OCI-LY1 (cell line): Measurements from ENCODE around the gene CDK5R1.

Source experiments
- H2AFZ ChIP-seq: fragments of 200-600 bp; sonication (generic), shearing (Covaris generic); 2 replicates; pipeline ENCODE4 v1.6.0; 2014; ENCODE audit warnings: antibody characterized with exemption, mild to moderate bottlenecking, low read length
- H3F3A ChIP-seq: fragments of 200-600 bp; sonication (generic), shearing (Covaris generic); 2 replicates; pipeline ENCODE4 v1.6.0; 2014; ENCODE audit warnings: mild to moderate bottlenecking, antibody characterized with exemption, low read length, moderate library complexity; ENCODE audit not compliant: insufficient read depth
- H3K27ac ChIP-seq: fragments of 200-600 bp; sonication (generic); 2 replicates; pipeline ENCODE4 v1.5.1; 2014; ENCODE audit warnings: low read length, mixed run types, mild to moderate bottlenecking, low read depth; ENCODE audit not compliant: poor library complexity, severe bottlenecking
- H3K27me3 ChIP-seq: fragments of 200-600 bp; sonication (generic); 2 replicates; pipeline ENCODE4 v1.6.0; 2014; ENCODE audit warnings: antibody characterized with exemption, mild to moderate bottlenecking, low read length, moderate library complexity; ENCODE audit not compliant: insufficient read depth
- H3K36me3 ChIP-seq: fragments of 200-600 bp; sonication (generic); 2 replicates; pipeline ENCODE4 v1.6.1; 2014; ENCODE audit warnings: mild to moderate bottlenecking, antibody characterized with exemption, low read length, moderate library complexity, mixed read lengths; ENCODE audit not compliant: insufficient read depth
- H3K4me1 ChIP-seq: fragments of 200-600 bp; sonication (generic); 2 replicates; pipeline ENCODE4 v1.5.1; 2014; ENCODE audit warnings: mild to moderate bottlenecking, low read length, moderate library complexity; ENCODE audit not compliant: insufficient read depth, severe bottlenecking
- H3K4me2 ChIP-seq: fragments of 200-600 bp; sonication (generic), shearing (Covaris generic); 2 replicates; pipeline ENCODE4 v1.6.1; 2014; ENCODE audit warnings: low read length
- H3K4me3 ChIP-seq: fragments of 200-600 bp; sonication (generic); 2 replicates; pipeline ENCODE4 v1.5.1; 2014; ENCODE audit warnings: low read length, low read depth, mild to moderate bottlenecking, mixed read lengths; ENCODE audit not compliant: poor library complexity, severe bottlenecking
- H3K79me2 ChIP-seq: fragments of 200-600 bp; shearing (Covaris generic); 2 replicates; pipeline ENCODE4 v1.6.1; 2016; ENCODE audit warnings: mixed run types, low read length, mixed read lengths; ENCODE audit not compliant: insufficient read depth
- H3K9ac ChIP-seq: fragments of 200-600 bp; sonication (generic), shearing (Covaris generic); 2 replicates; pipeline ENCODE4 v1.6.1; 2014; ENCODE audit warnings: mild to moderate bottlenecking, low read length, mixed read lengths
- H3K9me2 ChIP-seq: fragments of 200-600 bp; sonication (generic), shearing (Covaris generic); 2 replicates; pipeline ENCODE4 v1.6.1; 2014; ENCODE audit warnings: low read depth, mild to moderate bottlenecking, low read length, mixed read lengths
- H3K9me3 ChIP-seq: fragments of 200-600 bp; shearing (Covaris generic); 2 replicates; pipeline ENCODE4 v1.6.1; 2014; ENCODE audit warnings: low read length, mixed read lengths
- H4K20me1 ChIP-seq: fragments of 200-600 bp; sonication (generic), shearing (Covaris generic); 2 replicates; pipeline ENCODE4 v1.6.0; 2016; ENCODE audit warnings: mild to moderate bottlenecking, low read length; ENCODE audit not compliant: insufficient read depth
- EZH2 ChIP-seq: fragments of 200-600 bp; sonication (generic), shearing (Covaris generic); IDR thresholded peaks from 2 replicates; pipeline ENCODE4 v1.8.0; 2017; ENCODE audit warnings: borderline replicate concordance, mixed run types, mild to moderate bottlenecking, antibody characterized with exemption, low read length, moderate library complexity, mixed read lengths
- TF ChIP-seq, protein P1 (sequence below): fragments of 200-600 bp; sonication (generic), shearing (Covaris generic); IDR thresholded peaks from 2 replicates; pipeline ENCODE4 v1.5.1; 2017; ENCODE audit warnings: mild to moderate bottlenecking, antibody characterized with exemption, low read length, moderate library complexity, mixed read lengths

Gene CDK5R1

DNA sequence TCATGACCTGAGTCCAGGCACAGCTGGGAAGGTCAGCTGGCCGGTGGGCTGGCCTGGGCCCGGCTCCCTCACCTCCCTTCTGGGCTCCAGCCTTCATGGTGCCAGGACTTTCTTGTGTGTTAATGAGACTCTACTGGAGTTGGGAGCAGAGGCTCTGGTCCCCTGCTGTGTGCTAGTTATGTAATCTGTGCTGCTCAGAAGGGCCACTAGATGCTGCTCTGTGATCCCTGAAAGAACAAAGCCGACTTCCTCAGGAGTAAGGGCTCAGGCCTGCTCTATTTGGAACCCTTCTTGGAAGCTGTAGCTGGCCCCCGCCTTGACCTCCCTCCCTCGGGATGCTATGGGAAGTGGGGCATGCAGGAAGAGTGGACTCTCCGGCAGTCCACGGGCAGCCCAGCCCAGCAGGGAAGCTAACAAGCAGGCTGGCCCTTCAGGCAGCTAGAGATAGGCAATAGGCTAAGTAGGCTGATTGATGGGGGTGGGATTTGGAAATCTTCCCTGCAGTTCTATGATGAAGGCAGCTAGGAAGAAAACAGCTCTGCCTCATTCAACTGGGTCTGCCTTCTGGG is 3.3 kb upstream of the CDK5R1 start:
- H3K4me2 ChIP-seq, result no peak overlapping the region
- no peak overlapping the region for H3K4me3 ChIP-seq
- no peaks in the 10 kb centered on the region for H4K20me1 ChIP-seq

DNA sequence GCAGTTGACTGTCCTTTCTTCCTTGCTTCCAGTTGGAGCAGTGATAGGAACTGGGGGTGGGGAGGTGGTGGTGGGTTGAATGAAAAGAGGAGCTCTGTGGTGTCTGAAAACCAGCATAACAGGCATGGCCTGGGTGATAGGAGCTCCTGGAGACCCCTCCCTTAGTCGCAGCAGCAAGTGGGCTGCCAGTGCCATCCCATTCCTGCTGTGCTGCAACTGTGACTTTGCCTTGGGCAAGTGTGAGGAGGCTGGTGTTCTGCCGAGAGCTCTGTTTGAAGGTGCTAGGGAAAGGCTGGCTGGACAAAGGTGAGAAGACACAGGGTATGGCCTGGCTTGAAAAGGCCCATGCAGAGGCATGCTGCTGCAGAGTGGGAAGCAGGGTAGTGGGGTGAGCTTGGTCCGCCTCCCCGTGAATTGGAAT is 2.7 kb upstream of the CDK5R1 start:
- Histone ChIP-seq H2AFZ (no peak overlapping the region), H3K4me1 (peaks cover 10% of the 10 kb centered on the region), H4K20me1 (no peaks in the 10 kb centered on the region), H3K9ac (no peak overlapping the region), H3K36me3 (peaks cover 37% of the 10 kb centered on the region), H3F3A (no peaks in the 10 kb centered on the region), H3K9me2 (no peaks in the 10 kb centered on the region), H3K4me2 (no peak overlapping the region), H3K9me3 (no peaks in the 10 kb centered on the region), H3K27ac (no peak overlapping the region), H3K4me3 (no peak overlapping the region), H3K79me2 (no peaks in the 10 kb centered on the region), H3K27me3 (no peaks in the 10 kb centered on the region; the same call in 1 of the 2 replicates)
- no peak for TF ChIP-seq EZH2
- TF ChIP-seq, protein P1, sequence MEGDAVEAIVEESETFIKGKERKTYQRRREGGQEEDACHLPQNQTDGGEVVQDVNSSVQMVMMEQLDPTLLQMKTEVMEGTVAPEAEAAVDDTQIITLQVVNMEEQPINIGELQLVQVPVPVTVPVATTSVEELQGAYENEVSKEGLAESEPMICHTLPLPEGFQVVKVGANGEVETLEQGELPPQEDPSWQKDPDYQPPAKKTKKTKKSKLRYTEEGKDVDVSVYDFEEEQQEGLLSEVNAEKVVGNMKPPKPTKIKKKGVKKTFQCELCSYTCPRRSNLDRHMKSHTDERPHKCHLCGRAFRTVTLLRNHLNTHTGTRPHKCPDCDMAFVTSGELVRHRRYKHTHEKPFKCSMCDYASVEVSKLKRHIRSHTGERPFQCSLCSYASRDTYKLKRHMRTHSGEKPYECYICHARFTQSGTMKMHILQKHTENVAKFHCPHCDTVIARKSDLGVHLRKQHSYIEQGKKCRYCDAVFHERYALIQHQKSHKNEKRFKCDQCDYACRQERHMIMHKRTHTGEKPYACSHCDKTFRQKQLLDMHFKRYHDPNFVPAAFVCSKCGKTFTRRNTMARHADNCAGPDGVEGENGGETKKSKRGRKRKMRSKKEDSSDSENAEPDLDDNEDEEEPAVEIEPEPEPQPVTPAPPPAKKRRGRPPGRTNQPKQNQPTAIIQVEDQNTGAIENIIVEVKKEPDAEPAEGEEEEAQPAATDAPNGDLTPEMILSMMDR, result no peak

More for the DNA sequence above, 3.3 kb upstream of the CDK5R1 start:
- H3K4me1 ChIP-seq, result peaks cover 10% of the 10 kb centered on the region
- no peaks in the 10 kb centered on the region; the same call in 1 of the 2 replicates for H3K27me3 ChIP-seq
- TF ChIP-seq EZH2, result no peak
- TF ChIP-seq, protein P1, result peak; percentile 58
- no peaks in the 10 kb centered on the region for H3K9me2 ChIP-seq
- H3K36me3 ChIP-seq, result peaks cover 43% of the 10 kb centered on the region
- H3K9me3 ChIP-seq, result no peaks in the 10 kb centered on the region
- no peak overlapping the region for H3K27ac ChIP-seq
- no peaks in the 10 kb centered on the region for H3F3A ChIP-seq
- no peak overlapping the region for H2AFZ ChIP-seq
- no peak overlapping the region for H3K9ac ChIP-seq
- no peaks in the 10 kb centered on the region for H3K79me2 ChIP-seq

DNA sequence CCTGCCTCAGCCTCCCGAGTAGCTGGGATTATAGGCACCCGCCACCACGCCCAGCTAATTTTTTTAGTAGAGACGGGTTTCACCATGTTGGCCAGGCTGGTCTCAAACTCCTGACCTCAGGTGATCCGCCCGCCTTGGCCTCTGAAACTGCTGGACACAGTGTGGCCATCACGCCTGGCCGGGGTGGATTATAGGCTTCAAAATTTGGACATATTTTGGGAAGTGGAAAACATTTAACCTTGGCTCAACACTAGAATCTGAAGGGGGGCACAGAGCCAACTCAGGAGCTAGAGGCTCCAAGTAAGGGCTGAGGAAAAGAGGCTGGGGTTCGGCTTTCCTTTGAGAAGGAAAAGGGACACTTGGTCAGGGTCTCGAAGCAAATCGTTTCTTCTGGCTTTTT is 2.2 kb upstream of the CDK5R1 start:
- Histone ChIP-seq H3K9me3 (no peaks in the 10 kb centered on the region), H3K4me1 (peaks cover 10% of the 10 kb centered on the region), H3K79me2 (no peaks in the 10 kb centered on the region), H3K4me2 (no peak overlapping the region), H3F3A (no peaks in the 10 kb centered on the region), H3K4me3 (no peak overlapping the region), H3K9me2 (no peaks in the 10 kb centered on the region), H3K36me3 (peaks cover 32% of the 10 kb centered on the region), H2AFZ (no peak overlapping the region), H3K9ac (no peak overlapping the region), H3K27me3 (no peaks in the 10 kb centered on the region; the same call in none of the 2 replicates), H4K20me1 (no peaks in the 10 kb centered on the region), H3K27ac (no peak overlapping the region)
- TF ChIP-seq, protein P1, result no peak
